ENCODE measurements around the gene HMOX2. TPM values are rescaled to one million over a fixed set of nuclear protein-coding genes. Genes with fewer than 3 reads are reported as not detected.

Gene HMOX2
- total RNA-seq, 1 experiment from 2014 or later: 72.6 TPM

- no peak overlapping the region for H3K27ac ChIP-seq (ENCODE audit: low read length)
- H3K4me1 ChIP-seq (ENCODE audit: control insufficient read depth, insufficient read depth, low read length): peaks cover 30% of the 10 kb centered on the region
- ChIA-PET POLR2A (no interaction called here), CTCF (no interaction called here)
- TF ChIP-seq REST (IDR thresholded peaks at IDR 0.05; ENCODE audit: insufficient read depth in 1 of 2, low read depth in 2 of 2, low read length in 1 of 2) (no peak), TCF7L2 (IDR thresholded peaks at IDR 0.05; ENCODE audit: low read depth, low read length) (no peak), CTCF (IDR thresholded peaks at IDR 0.05) (no peak), POLR2AphosphoS5 (IDR thresholded peaks at IDR 0.05; ENCODE audit: low read depth, low read length) (no peak), SIN3A (IDR thresholded peaks at IDR 0.05; ENCODE audit: borderline replicate concordance, insufficient read depth, low read depth, low read length) (no peak)
- H3K9me3 ChIP-seq (ENCODE audit: control insufficient read depth, insufficient read depth, low read depth, low read length): no peaks in the 10 kb centered on the region
- in situ Hi-C loops (cut with HindIII; ENCODE audit: low pct_unique_long_range_greater_than_20kb, low sequenced_read_pairs) (no loop called here), intact Hi-C loops (cut with micrococcal nuclease; ENCODE audit: unreplicated experiment) (no loop called here)
- H3K36me3 ChIP-seq (ENCODE audit: control insufficient read depth, insufficient read depth, low read length): no peaks in the 10 kb centered on the region
- DNase-seq (ENCODE audit: low read depth, low spot score) (no peak), ATAC-seq (no peak)
- no peak overlapping the region for H3K4me3 ChIP-seq (ENCODE audit: low read depth in 2 of 2, low read length in 2 of 2)
- BruUV-seq (replicated peaks): no TSS peak
- H3K27me3 ChIP-seq (ENCODE audit: control insufficient read depth, insufficient read depth, low read length): no peaks in the 10 kb centered on the region
These were observed 22.5 kb downstream of the HMOX2 start for GRCh38 chr16:4498546-4499195.

- H3K4me1 ChIP-seq (ENCODE audit: control insufficient read depth, insufficient read depth, low read length): peaks cover 30% of the 10 kb centered on the region
- CTCF ChIA-PET: no interaction called here
These were observed 23.0 kb downstream of the HMOX2 start for GRCh38 chr16:4499196-4499555.

More at GRCh38 chr16:4499196-4499555, 23.0 kb downstream of the HMOX2 start:
- POLR2A ChIA-PET: no interaction called here
- DNase-seq (ENCODE audit: low read depth, low spot score) (no peak), ATAC-seq (no peak)
- Histone ChIP-seq H3K9me3 (ENCODE audit: control insufficient read depth, insufficient read depth, low read depth, low read length) (no peaks in the 10 kb centered on the region), H3K27me3 (ENCODE audit: control insufficient read depth, insufficient read depth, low read length) (no peaks in the 10 kb centered on the region), H3K27ac (ENCODE audit: low read length) (no peak overlapping the region), H3K4me3 (ENCODE audit: low read depth in 2 of 2, low read length in 2 of 2) (no peak overlapping the region), H3K36me3 (ENCODE audit: control insufficient read depth, insufficient read depth, low read length) (no peaks in the 10 kb centered on the region)
- no TSS peak for BruUV-seq (replicated peaks)
- in situ Hi-C loops (cut with HindIII; ENCODE audit: low pct_unique_long_range_greater_than_20kb, low sequenced_read_pairs) (no loop called here), intact Hi-C loops (cut with micrococcal nuclease; ENCODE audit: unreplicated experiment) (no loop called here)
- TF ChIP-seq POLR2AphosphoS5 (IDR thresholded peaks at IDR 0.05; ENCODE audit: low read depth, low read length) (no peak), TCF7L2 (IDR thresholded peaks at IDR 0.05; ENCODE audit: low read depth, low read length) (no peak), CTCF (IDR thresholded peaks at IDR 0.05) (no peak), REST (IDR thresholded peaks at IDR 0.05; ENCODE audit: insufficient read depth in 1 of 2, low read depth in 2 of 2, low read length in 1 of 2) (no peak), SIN3A (IDR thresholded peaks at IDR 0.05; ENCODE audit: borderline replicate concordance, insufficient read depth, low read depth, low read length) (no peak)

All from Panc1 (cell line).